Stimulated activated CD4-positive, alpha-beta T cell treated with anti-CD3 and anti-CD28 coated beads, Interleukin-15, amount 100 ng/mL, for 24 hours (primary cell): ENCODE data around the gene DOCK4.
"Not testable (repeated sequence)": the region's sequence is repeated elsewhere in the genome, so short reads cannot be mapped to it uniquely, and the experiment has no call there.

Source experiments
- DNase-seq: peaks from one replicate; pipeline ENCODE4 v3.0.0-alpha.2; 2020

The DOCK4 gene

DNA sequence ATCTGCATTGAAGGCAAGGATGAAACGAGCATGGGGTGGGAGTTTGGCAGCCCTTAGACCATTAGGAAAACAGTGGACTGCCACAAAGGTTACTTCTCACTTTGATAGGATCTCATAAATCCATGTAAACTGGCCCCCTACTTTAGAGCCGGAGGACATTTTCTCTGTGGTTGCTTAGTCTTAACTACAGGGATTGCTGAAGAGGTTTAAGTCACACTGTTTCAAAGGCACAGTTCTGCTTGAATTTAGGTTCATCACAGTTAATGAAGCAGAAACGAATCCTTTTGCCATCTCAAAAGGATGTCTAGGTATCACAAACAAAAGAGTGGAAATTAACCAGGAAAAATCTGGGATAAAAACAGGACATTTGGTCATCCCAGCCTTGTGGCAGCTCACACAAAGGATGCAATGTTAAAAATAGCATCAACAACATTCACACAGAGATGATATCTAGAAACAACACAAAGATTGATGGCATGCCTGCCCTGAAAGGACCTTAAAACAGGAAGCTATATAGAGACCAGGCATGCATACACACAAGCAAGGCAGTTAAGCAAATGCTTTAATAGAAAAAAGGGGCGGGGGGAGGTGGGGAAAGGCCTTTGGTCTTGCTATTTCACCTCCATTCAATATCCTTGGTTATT, 74.0 kb downstream of the DOCK4 start:
- DNase-seq = no peak

GRCh38 chr7:112130729-112131410, 75.3 kb downstream of the DOCK4 start:
- DNase-seq = no peak

DNA sequence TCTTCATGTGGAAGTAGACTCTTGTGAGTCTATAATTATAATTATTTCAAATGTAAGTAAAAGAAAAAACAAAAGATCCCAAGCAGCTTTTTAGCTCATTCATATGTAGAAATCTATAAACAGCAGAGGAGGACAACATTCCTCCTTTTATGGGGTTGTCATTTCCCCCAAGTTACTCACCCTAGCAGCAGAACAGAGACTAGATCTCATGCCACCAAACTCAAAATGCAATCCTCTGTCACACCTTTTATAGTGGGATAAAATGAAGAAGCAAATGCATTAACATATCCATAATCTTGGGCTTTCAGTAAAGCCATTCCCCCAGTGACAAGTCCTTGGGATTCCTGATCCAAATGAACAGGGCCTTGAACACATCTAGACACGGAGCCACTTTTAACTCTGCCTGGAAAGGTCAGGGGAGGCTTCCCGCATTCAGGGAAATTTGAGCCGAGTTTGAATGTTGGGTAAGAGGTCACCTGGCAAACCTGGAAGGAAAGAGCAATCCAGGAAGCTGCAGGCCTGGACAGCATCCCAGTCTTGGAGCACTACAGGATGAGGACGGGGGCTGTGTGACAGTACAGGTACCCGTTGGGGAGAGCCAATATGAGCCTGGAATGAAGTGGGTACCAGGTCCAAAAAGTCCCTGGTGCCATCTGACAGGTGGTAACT, 76.4 kb downstream of the DOCK4 start:
- DNase-seq = no peak

DNA sequence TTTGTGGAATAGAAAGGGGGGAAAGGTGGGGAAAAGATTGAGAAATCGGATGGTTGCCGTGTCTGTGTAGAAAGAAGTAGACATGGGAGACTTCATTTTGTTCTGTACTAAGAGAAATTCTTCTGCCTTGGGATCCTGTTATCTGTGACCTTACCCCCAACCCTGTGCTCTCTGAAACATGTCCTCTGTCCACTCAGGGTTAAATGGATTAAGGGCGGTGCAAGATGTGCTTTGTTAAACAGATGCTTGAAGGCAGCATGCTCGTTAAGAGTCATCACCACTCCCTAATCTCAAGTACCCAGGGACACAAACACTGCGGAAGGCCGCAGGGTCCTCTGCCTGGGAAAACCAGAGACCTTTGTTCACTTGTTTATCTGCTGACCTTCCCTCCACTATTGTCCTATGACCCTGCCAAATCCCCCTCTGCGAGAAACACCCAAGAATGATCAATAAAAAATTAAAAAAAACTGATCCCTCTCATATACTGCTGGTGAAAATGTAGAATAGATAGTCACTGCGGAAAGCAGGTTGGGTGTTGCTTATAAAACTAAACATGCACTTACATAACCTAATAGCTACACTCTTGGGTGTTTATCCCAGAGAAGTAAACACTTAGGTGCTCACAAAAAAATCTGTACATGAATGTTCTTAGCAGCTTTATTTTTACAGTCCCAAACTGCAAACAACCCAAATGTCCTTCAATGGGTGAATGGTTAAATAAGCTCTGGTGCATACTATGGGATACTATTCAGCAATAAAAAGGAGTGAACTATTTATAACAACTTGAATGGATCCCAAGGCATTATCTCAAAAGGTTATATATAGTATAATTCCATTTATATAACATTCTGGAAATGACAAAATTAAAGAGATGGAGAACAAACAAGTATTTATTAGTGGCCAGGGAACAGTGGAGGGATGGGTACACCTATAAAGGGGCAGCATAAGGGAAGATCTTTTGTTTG, 77.5 kb downstream of the DOCK4 start:
- not testable (repeated sequence) for DNase-seq

DNA sequence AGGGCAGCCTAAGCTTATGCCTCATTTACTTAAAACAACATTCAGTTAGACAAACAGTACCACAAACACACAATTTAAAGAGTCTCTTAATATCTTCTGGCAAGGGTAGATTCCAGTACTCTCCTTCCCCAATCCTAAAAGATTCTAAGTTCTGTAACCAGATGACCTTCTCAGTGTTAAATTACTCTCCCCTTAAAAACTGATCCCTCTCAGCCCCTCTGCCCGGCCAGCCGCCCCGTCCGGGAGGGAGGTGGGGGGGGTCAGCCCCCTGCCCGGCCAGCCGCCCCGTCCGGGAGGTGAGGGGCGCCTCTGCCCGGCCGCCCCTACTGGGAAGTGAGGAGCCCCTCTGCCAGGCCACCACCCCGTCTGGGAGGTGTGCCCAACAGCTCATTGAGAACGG, 78.2 kb downstream of the DOCK4 start:
- not testable (repeated sequence) for DNase-seq

- DNase-seq = no peak
Measured at GRCh38 chr7:112125250-112125649, 80.9 kb downstream of the DOCK4 start.

DNA sequence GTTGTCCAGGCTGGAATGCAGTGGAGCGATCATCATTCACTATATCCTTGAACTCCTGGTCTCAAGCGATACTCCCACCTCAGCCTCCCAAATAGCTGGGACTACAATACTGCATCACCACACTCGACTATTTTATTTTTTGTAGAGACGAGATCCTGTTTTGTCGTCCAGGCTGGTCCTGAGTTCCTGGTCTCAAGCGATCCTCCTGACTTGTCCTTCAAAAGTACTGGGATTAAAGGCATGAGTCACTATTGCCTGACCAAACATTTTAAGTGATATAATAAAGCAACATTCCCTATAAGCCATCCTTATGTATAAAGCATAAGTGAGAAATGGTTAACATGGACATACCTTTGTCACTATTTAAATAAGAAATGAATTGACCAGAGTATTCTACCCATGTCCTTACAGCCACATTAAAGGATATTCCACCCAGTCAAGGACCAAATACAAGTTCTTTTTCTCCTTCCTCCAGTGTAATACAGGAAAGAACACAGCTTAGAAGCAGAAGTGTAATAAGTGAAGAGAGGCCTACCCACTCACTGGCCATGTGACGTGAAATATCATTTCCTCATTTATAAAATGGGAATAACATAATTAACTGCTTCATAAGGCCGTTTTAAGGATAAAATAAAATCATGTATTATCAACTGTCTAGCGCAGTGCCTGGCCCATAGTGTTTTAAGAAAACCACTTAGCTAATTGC, 82.0 kb downstream of the DOCK4 start:
- no peak for DNase-seq

DNA sequence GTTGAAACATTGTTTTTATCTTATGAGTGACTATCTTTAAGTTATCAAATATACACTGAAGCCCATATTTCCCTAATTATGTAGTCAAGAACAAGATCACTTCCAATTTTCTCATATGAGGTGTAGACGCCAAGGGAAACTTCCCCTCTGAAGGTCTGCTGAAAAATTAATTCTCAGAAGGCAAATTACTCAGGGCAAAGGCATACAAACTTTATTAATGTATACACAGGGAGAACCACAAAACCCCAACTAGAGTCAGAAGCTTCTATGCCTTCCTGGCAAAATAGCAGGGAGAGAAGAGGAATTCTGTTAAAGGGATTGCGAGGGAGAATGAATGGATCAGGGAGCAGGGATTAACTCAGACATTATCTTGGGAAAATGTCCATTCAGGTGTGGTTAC, 83.4 kb downstream of the DOCK4 start:
- DNase-seq = no peak

- no peak for DNase-seq
Measured at GRCh38 chr7:112122144-112122543, 84.1 kb downstream of the DOCK4 start.

DNA sequence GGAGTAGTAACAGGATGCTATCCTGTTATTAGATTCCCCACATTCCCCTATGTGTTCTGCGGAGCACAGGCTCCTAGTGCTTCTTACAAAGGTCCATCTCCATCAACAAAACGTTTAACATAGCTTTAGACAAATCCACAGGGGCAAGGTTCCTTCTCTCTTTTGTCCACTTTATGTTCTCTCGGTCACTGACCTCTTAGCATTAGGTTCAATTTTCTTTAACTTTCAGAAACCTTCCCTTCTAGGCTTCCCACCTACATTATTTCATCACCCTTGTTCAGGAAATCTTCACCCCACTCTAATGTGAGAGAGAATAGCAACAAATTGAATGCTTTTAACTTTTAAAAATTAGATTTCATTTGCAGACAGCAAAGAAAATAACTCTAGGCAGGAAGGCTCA, 84.9 kb downstream of the DOCK4 start:
- DNase-seq = no peak

DNA sequence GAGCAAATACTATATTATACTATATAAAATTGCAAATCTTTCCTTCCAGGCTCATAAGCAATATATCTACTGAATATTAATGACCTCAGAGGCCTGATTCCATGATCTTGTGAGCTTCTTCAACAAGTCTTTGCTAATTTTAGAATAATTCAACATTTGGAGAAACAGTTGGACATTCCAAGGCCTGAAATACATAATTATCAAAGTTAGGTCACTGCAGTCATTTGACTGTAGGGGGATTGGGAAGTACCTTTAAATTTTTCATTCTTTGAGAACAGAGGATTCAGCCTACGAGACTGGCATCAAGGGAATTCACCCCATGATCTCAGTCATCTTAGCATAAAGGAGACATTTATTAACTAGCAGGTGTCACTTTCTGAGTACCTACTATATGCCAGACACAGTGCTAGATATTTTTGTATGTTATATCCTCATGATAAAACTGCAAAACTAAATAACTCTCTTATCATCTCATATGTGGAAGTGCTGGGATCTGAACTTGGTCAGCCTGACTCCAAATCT, 85.4 kb downstream of the DOCK4 start:
- no peak for DNase-seq

DNA sequence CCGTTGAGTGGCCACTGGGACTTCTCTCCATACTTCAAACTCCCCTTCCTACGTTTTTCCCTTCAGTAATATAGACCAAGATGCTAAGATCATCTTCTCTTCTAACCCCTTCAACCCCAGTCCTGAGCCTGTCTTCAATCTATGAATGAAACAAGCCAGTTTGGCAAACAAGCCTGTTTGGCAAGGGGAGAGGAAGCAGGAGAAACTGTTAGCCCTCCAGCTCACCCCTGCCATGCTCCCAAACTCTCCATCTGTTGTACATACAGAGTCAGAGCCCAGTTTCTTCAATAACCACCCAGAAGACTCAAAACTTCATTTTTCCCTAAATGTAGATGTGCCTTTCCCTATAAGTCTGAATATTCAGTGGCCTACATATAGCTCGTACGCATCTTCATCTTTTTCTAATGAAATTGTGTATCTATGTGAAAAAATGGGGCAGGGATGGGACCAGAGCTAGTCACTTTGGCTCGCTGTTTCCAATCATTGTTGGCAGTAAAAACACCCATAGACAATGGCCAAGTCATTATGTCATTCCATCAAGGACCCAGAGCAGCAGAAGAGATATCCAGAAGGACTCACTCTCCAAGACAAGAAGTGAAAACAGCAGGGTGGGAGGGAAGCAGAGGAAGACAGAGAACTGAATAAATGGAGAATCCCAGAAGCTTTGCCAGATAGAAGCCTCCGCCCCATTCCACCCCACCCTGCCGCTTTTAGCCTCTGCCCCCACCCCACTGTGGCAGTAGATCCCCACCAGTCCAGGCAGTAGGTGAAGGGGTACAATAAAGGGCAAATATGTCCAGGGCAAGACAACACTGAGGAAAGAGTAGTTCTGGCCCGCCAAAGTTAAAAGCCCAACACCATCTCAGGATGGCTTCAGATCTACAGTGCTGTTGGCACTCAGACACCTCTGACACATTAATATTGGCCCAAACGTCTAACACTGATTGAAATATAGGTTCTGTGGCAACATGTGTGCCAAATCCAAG, 87.3 kb downstream of the DOCK4 start:
- no peak for DNase-seq

GRCh38 chr7:112116894-112117293, 89.3 kb downstream of the DOCK4 start:
- DNase-seq = no peak

GRCh38 chr7:112116358-112116757, 89.8 kb downstream of the DOCK4 start:
- no peak for DNase-seq

DNA sequence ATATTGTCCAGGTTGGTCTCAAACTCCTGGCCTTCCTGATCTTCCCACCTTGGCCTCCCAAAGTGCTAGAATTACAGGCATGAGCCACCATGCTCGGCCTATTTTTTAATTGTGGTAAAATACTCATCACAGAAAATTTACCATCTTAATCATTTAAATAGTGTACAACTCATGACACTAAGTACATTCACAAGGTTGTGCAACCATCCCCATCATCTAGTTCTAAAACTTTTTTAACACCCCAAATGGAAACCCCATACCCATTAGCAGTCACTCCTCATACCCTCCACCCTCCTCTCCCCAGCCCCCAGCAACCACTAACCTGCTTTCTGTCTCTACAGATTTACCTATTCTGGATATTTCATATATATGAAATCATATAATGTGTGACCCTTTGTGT, 90.3 kb downstream of the DOCK4 start:
- no peak for DNase-seq

DNA sequence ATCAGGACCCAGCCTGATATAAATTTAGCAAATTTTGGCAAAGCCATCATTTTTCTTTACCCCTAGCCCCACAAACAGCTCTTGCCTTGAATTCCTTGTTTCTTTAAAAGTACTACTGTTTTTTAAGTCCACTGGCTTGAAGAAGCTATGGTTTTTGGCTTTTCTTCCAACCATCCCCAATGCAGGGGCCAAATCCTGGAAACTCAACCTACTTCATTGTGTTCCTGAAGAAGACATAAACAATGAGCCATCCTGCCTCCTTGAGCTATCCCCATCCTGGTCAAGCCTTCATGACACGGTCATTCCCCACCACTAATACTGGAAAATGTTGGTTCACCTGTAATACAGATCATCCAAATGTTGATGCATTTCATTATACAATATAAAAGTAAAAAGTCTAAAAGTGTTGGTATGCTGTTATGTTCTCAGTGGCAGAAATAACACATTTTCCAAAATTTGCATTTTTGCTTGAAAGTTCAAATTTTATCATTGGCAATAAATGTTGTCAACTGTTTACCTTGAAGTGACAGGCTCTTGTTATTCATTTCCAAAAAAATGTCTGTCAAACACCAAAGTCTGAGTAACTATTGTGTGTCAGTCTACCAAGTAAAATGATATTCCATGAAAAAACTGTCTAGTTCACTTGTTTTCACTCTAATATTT, 92.2 kb downstream of the DOCK4 start:
- DNase-seq = no peak

DNA sequence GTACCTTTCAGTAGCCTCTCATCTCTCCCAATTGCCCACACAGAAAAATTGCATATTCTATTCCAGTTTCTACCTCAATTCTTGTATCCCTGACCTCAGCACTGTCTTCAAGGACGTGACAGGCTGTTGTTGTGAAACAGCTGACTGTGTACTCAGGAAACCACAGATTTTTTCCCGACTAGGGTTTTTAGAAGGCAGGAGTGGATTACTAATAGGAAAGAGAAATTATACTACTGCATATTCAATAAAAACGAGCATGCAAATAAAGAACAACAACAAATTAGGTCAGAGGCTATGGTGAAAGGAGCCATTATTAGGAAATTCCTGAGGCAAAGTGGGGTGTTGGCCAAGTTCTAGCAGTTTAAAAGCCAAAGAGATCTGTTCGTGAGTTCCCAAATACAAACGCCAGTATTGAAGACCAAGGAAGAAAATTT, 93.4 kb downstream of the DOCK4 start:
- no peak for DNase-seq

DNA sequence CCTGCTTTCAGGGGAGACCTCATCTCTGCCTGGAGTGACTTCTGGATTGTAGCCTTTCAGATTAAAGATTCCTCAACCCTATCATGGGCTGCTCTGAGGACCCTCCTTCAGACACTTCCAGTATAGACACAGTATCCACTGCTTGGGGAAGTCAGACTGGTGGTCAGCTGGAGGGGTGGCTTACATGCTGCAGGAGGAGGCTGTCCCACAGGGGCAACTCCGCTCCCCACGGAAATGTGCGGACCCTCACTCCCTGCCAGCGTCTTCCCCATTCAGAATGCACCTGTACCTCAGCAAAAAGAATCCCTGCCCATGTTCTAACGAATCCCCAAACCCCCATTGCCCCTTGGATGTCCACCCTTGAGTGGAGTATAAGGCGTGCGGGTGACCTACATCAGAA, 95.5 kb downstream of the DOCK4 start:
- no peak for DNase-seq

GRCh38 chr7:112110175-112110574, 96.0 kb downstream of the DOCK4 start:
- DNase-seq = no peak

GRCh38 chr7:112108981-112109380, 97.2 kb downstream of the DOCK4 start:
- no peak for DNase-seq
